K562 (cell line): ENCODE data around the gene ITSN1. TPM values are rescaled to one million over a fixed set of nuclear protein-coding genes. Genes with fewer than 3 reads are reported as not detected.

ENCODE experiments used
- CEBPZ ChIP-seq: fragments of 150-350 bp; IDR thresholded peaks from 2 replicates; pipeline ENCODE4 v1.6.1; 2014; ENCODE audit warnings: low read depth, mild to moderate bottlenecking, low read length, borderline replicate concordance
- CHAMP1 ChIP-seq: fragments of 450-650 bp; IDR thresholded peaks from 2 replicates; pipeline ENCODE4 v1.6.1; 2016; ENCODE audit warnings: mild to moderate bottlenecking
- GATA2 ChIP-seq: sonication (generic); formaldehyde crosslinking; IDR thresholded peaks from 2 replicates; pipeline ENCODE4 v1.4.0; 2020; ENCODE audit warnings: mild to moderate bottlenecking, missing genetic modification reagents
- MYC ChIP-seq, 2 experiments: fragments of 250-450 bp in 1 of 2; sonication (Bioruptor Pico) in 1 of 2; IDR thresholded peaks; 2 replicates each; pipeline versions ENCODE4 v1.5.1 to v1.6.1; 2012 to 2021; ENCODE audit warnings: low read depth in 2 of 2, borderline replicate concordance in 1 of 2, improper control_type of control experiment in 1 of 2, low read length in 1 of 2, mild to moderate bottlenecking in 1 of 2, moderate library complexity in 1 of 2
- PBX2 ChIP-seq, 2 experiments: IDR thresholded peaks in 1 of 2; conservative IDR thresholded peaks in 1 of 2; 2 replicates each; pipeline ENCODE4 v1.6.1; 2016; ENCODE audit warnings: low read depth in 2 of 2, mild to moderate bottlenecking in 1 of 2, missing compliant biosample characterization in 1 of 2, missing genetic modification characterization in 1 of 2, moderate library complexity in 1 of 2
- RBM39 ChIP-seq: fragments of 200-400 bp; formaldehyde crosslinking; optimal IDR thresholded peaks from 2 replicates; pipeline ENCODE3; 2018; ENCODE audit warnings: low read depth, low read length
- ZNF143 ChIP-seq: sonication (generic); formaldehyde crosslinking; IDR thresholded peaks from 2 replicates; pipeline ENCODE4 v1.9.0; 2022; ENCODE audit warnings: mild to moderate bottlenecking, missing genetic modification reagents
- ZNF76 ChIP-seq: fragments of 250-450 bp; sonication (Bioruptor Pico); IDR thresholded peaks from 2 replicates; pipeline ENCODE4 v1.4.0; 2020; ENCODE audit warnings: mild to moderate bottlenecking, moderate library complexity, borderline replicate concordance
- polyA plus RNA-seq, 8 experiments: library from polyadenylated mRNA; depleted of rRNA in 4 of 8; stranded (reverse) in 5 of 8; unstranded in 3 of 8; fragments of >200 nt; fragmentation: Nextera tagmentation in 2 of 8; fragmentation: Illumina TruSeq in 1 of 8; extraction: Ambion mirVana in 2 of 8; extraction: Trizol in 1 of 8; gene quantifications; 2 replicates each; pipeline versions ENCODE4 v1.2.1 to v1.2.3, GENCODE V29; 2011 to 2014; ENCODE audit warnings: inconsistent platforms in 1 of 8, missing spikeins in 1 of 8
- total RNA-seq, 7 experiments: library from RNA; depleted of rRNA in 6 of 7; stranded (reverse); fragments of >200 nt in 6 of 7; fragmentation: Illumina TruSeq in 2 of 7; extraction: Trizol in 2 of 7; gene quantifications; 2 replicates each; pipeline versions ENCODE4 v1.2.1 to v1.2.3, GENCODE V29; 2011 to 2021; ENCODE audit warnings: low replicate concordance in 1 of 7
- TF ChIP-seq, protein P1 (sequence below): sonication (generic); formaldehyde crosslinking; IDR thresholded peaks from 2 replicates; pipeline ENCODE4 v1.8.0; 2022; ENCODE audit warnings: missing genetic modification reagents, mild to moderate bottlenecking, moderate library complexity, borderline replicate concordance

ITSN1 gene
- total and polyA plus RNA-seq, 9 of the 15 experiments (the other 6 are each of a cell fraction or from before 2014, with no cell fraction given) = 1.1 to 12.6 (median 4.8) TPM

DNA sequence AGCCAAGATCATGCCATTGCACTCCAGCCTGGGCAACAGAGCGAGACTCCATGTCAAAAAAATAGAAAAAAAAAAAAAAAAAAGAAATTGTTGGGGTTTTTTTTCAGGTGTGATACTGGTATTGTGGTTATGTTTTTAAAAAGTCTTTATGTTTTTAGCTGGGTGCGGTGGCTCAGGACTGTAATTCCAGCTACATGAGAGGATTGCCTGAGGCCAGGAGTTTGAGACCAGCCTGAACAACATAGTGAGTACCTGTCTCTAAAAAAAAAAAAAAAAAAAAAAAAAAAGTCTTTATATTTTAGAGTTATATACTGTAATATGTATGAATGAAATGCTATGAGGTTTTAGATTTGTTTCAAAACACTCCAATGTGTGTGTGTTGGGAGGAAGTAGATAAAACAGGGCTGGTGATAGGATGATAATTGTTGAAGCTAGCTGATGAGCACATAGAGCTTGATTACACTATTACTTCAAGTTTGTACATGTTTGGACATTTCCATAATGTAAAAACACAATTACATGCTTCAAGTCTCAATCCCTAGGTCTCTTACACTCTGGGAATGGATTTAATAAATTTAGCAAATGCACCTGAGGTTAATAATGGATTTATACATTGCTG, 303.5 kb downstream of the ITSN1 start (continued):
- TF ChIP-seq CHAMP1 (no peak), PBX2 (CRISPR knock-in tag; IDR thresholded peaks at IDR 0.05; ENCODE audit: low read depth) (no peak), PBX2 (tag; conservative IDR thresholded peaks at IDR 0.05; ENCODE audit: low read depth) (no peak), ZNF143 (no peak), RBM39 (no peak), ZNF76 (CRISPR knock-in tag) (no peak), MYC (IDR thresholded peaks at IDR 0.05; ENCODE audit: low read depth, low read length) (no peak), MYC (CRISPR knock-in tag; IDR thresholded peaks at IDR 0.05; ENCODE audit: borderline replicate concordance, low read depth) (no peak), GATA2 (no peak), CEBPZ (no peak)
- TF ChIP-seq, protein P1, sequence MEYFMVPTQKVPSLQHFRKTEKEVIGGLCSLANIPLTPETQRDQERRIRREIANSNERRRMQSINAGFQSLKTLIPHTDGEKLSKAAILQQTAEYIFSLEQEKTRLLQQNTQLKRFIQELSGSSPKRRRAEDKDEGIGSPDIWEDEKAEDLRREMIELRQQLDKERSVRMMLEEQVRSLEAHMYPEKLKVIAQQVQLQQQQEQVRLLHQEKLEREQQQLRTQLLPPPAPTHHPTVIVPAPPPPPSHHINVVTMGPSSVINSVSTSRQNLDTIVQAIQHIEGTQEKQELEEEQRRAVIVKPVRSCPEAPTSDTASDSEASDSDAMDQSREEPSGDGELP (CRISPR knock-in tag) = no peak
